NCI-H2227 treated with DMSO at 0.1 percent for 48 hours (cell line): ENCODE measurements around the gene COL8A2.
A peak's percentile ranks its signal among the peaks of the same experiment; 100 is the strongest.

ENCODE experiments used
- DNase-seq: peaks from one replicate; lab custom pipeline; 2025; lab: John Stamatoyannopoulos, UW

Gene COL8A2

DNA sequence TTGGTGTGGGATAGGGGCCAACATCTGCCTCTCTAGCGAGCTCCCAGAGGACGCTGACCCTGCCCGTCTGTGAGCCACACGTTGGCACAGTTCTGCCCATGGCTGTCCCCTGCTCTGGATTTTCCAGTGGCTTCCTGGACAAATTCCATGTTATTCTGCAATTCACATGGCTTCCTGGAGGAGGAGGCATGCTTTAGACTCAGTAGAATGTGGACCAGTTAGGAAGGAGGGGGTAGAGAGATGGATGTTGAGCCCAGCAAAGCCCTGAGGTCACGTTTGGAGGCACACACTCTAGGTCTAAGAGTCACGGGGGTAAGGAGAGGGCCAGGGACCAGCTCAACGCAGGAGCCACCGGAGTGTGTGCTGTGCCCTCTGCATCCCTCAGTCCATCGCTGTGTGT, 12.2 kb downstream of the COL8A2 start:
- no peak for DNase-seq

- DNase-seq: no peak
These were observed 13.9 kb downstream of the COL8A2 start for GRCh38 chr1:36111151-36111550.

- no peak for DNase-seq
These were observed 15.9 kb downstream of the COL8A2 start for GRCh38 chr1:36109041-36109679.

- DNase-seq: no peak
These were observed 16.7 kb downstream of the COL8A2 start for GRCh38 chr1:36108314-36108713.

- DNase-seq: no peak
These were observed 17.6 kb downstream of the COL8A2 start for GRCh38 chr1:36107394-36107793.

DNA sequence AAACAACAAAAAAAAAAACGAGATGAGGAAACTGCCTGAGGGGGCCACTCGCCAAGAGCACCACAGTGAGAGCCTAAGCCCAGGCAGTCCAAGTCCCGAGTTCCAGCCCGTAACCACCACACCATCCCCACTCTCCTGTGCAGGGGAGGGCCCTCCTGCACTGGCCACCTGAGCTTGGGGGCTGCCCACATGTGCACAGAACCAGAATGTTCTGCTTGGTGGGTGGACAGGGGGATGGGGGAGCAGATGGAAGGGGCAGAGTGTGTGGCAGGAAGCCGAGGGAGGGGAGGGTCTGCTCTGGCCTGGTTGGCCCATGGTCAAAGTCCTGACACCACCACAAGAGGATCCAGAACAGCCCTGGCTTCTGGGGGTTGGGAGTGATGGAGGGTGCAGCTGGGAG, 18.8 kb downstream of the COL8A2 start:
- no peak for DNase-seq

DNA sequence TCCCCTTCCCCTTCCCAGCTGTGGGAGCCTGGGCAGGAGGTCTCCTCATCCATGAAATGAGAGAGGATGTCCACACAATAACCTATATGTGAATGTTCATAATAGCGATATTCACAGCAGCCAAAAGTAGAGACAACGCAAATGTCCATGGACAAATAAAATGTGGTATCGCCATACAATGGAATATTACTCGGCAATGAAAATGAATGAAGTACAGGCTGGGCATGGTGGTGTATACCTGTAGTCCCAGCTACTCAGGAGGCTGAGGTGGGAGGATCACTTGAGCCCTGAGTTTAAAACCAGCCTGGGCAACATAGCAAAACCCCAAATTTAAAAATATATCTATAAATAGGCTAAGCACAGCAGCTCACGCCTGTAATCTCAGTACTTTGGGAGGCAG, 23.5 kb downstream of the COL8A2 start:
- DNase-seq: no peak

DNA sequence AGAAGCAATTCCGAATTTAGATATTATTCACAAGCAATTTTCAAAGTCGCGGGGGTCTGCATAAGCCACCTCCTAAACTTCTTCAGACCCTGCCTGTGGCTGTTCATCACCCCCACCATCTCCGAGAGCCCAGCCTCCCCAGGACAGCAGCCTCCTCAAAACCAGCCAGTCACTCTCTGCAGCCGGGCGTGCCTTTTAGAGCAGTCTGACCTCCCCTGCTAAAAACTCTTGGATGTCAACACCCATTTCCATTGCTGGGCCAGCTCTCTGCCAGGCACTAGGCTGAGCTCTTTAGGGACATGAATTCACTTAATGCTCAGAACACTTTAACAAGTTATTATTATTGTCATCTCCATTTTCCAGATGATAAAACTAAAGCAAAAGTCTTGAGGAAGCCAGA, 24.6 kb downstream of the COL8A2 start:
- DNase-seq: no peak

DNA sequence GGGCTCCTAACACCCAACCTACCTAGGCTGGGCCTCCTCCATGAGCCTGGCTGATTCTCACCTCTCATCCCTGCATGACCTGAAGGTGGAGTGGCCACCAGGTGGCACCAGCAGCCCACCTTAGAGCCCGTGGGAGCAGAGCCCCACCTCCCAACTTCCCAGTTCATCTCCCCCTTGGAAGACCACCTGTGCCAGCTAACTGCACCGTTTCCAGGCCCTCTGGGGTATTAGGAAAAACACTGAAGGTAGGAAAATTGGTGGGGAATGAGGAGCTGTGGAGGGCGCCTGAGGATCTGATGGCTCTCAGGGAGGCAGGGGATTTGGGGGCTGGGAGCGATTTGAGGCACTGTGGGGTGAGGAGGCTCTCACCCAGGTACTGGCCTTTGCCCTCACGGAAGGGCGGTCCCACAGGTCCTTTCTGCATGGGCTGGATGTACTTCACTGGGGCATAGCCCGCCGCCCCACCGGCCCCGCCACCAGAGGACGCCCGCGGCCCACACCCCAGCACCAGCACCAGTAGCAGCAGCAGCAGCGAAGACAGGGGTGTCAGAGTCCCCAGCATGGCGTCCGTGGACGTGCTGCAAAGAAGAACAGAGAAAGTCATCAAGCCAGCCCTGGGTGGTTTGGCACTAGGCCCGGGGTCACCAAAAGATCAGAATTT, 25.2 kb downstream of the COL8A2 start:
- DNase-seq: peak; percentile 47

- DNase-seq: no peak
These were observed 26.2 kb downstream of the COL8A2 start for GRCh38 chr1:36098650-36099365.

DNA sequence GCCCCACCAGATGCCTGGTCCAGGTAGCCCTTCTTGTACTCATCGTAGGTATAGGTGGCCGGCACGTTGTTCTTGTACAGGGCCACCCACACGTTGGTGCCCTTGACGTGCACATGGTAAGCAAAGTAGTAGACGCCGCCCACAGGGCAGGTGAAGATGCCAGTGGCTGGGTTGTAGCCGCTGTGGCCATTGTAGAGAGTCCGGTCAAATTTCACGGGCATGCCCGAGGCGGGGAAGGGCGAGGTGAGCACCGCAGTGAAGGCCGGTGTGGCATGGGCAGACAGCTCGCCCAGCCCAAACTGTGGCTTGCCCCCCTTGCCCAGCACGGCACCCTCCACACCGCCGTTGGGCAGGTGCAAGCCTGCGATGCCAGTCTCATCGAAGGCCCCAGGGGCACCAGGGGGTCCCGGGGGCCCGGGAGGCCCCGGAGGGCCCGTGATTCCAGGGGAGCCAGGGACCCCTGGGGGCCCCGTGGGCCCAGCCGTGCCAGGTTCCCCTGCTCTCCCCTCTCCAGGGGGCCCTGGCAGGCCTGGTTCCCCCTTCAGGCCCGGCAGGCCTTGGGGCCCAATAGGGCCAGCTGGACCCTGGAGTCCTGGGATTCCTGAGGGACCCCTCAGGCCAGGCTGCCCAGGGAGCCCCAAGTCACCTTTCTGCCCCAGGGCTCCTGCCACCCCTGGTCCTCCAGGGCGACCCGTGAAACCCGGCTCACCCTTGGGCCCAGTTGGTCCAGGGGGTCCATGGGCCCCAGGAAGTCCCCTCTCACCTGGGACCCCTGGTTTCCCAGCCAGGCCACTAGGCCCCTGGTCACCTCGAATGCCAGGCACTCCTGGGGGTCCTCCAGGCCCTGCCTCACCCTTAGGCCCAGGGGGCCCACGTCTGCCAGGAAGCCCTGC, 27.1 kb downstream of the COL8A2 start:
- DNase-seq: no peak

GRCh38 chr1:36096500-36097432, 28.3 kb downstream of the COL8A2 start:
- no peak for DNase-seq

GRCh38 chr1:36095760-36096405, 29.1 kb downstream of the COL8A2 start:
- no peak for DNase-seq

DNA sequence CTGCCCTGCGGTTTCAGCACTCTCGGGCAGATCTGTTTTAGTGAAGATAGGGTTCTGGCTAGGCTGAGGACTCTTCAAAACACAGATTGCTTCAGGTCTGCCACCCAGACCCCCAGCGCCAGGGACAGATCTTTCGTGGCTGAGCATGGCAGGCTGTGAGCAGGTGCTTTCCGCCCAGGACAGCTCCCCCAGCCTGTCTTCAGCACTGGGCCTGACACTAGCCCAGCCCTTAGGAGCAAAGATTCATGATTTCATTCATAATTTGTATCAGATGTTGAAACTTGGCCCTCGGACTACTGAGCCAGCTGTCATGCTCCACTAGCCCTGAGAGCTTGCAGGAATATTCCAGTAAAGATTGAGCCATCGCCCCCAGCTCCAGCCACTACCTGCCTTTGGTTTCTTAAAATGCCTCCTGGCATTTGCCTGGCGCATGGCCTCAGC, 30.4 kb downstream of the COL8A2 start:
- no peak for DNase-seq

- DNase-seq: no peak
These were observed 31.1 kb downstream of the COL8A2 start for GRCh38 chr1:36093929-36094328.

DNA sequence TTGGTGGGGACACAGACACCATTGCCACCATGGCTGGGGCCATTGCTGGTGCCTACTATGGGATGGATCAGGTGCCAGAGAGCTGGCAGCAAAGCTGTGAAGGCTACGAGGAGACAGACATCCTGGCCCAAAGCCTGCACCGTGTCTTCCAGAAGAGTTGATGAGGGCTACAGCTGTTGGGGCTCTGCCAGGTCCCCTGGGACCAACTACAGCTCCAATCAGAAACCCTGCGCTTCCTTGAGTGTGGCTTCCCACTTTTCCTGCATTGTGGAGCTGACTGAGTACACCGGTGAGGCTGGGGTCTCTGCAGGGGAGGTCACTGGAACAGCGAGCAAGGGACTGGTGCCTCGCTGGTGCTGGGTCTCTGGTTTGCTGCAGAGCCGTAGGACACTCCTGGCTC, 31.8 kb downstream of the COL8A2 start:
- no peak for DNase-seq

- no peak for DNase-seq
These were observed 32.2 kb downstream of the COL8A2 start for GRCh38 chr1:36092798-36093185.

GRCh38 chr1:36092166-36092797, 32.7 kb downstream of the COL8A2 start:
- DNase-seq: no peak

DNA sequence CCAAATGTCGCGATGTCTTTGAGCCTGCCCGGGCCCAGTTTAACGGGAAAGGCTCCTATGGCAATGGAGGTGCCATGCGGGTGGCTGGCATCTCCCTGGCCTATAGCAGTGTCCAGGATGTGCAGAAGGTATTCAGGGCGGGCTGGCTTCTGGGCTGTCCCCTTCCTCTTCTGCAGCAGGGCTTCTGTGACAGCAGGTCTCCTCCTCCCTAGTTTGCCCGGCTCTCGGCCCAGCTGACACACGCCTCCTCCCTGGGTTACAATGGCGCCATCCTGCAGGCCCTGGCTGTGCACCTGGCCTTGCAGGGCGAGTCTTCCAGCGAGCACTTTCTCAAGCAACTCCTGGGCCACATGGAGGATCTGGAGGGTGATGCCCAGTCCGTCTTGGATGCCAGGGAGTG, 33.3 kb downstream of the COL8A2 start:
- no peak for DNase-seq

DNA sequence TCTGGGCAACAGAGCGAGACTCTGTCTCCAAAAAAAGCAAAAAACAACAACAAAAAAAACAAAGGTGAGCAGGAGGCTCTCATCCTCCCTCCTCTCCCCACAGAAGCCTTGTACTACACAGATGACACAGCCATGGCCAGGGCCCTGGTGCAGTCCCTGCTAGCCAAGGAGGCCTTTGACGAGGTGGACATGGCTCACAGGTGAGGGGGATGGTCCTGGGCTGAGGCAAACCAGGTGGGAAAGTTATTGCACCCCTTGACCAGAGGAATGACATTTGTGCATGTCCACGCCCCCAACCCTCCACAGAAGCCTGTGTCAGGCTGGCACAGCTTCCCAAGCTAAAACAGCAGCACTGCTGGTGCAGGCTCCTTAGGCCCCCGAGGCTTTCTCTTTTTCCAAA, 33.9 kb downstream of the COL8A2 start:
- no peak for DNase-seq
